Adipocyte (in vitro differentiated cells): ENCODE results near the gene TOP2B.
A peak's percentile ranks its signal among the peaks of the same experiment; 100 is the strongest.

Experiments used
- DNase-seq: peaks from one replicate; pipeline ENCODE4 v3.0.0-alpha.2; 2015; ENCODE audit warnings: low read depth
- H3K27me3 ChIP-seq: replicated peaks from 2 replicates; pipeline ENCODE4 v1.7.0; 2013; ENCODE audit warnings: mild to moderate bottlenecking, low read length, moderate library complexity; ENCODE audit not compliant: control insufficient read depth, insufficient read depth
- H3K36me3 ChIP-seq: 2 replicates; pipeline ENCODE4 v1.7.0; 2013; ENCODE audit warnings: low read length, mild to moderate bottlenecking, moderate library complexity; ENCODE audit not compliant: control insufficient read depth, insufficient read depth, severe bottlenecking
- H3K4me1 ChIP-seq: 2 replicates; pipeline ENCODE4 v1.7.0; 2013; ENCODE audit warnings: mild to moderate bottlenecking, low read length, moderate library complexity; ENCODE audit not compliant: control insufficient read depth, insufficient read depth
- H3K4me3 ChIP-seq: 2 replicates; pipeline ENCODE4 v1.7.0; 2013; ENCODE audit warnings: mild to moderate bottlenecking, low read length, moderate library complexity
- H3K9ac ChIP-seq: 2 replicates; pipeline ENCODE4 v1.7.0; 2013; ENCODE audit warnings: mild to moderate bottlenecking, low read length, moderate library complexity
- H3K9me3 ChIP-seq: 2 replicates; pipeline ENCODE4 v1.7.0; 2013; ENCODE audit warnings: mild to moderate bottlenecking, low read length, moderate library complexity; ENCODE audit not compliant: control insufficient read depth

The TOP2B gene

GRCh38 chr3:25567806-25568524, 96.7 kb downstream of the TOP2B start:
- H3K9ac ChIP-seq: no peak overlapping the region
- no peaks in the 10 kb centered on the region for H3K4me1 ChIP-seq
- H3K36me3 ChIP-seq: no peaks in the 10 kb centered on the region
- no peak overlapping the region for H3K4me3 ChIP-seq
- H3K27me3 ChIP-seq: peaks cover 5% of the 10 kb centered on the region
- DNase-seq: no peak
- no peaks in the 10 kb centered on the region for H3K9me3 ChIP-seq

DNA sequence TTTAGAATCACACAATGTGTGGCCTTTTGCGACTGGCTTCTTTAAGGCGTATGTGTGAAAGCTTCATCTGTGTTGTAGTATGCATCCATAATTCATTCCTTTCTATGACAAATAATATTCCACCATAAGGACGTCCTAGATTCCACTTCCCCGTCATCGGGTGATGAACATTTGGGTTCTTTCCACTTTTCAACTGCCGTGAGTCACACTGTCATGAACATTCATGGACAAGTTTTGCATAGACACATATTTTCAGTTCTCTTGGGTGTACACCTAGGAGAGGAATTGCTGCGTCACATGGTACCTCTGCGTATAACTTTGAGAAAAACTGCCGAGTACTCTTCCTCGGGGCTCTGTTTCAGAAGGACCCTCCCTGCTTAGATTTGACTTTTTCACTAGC, 97.3 kb downstream of the TOP2B start:
- Histone ChIP-seq H3K4me1 (no peaks in the 10 kb centered on the region), H3K27me3 (peaks cover 10% of the 10 kb centered on the region), H3K9ac (no peak overlapping the region), H3K4me3 (no peak overlapping the region), H3K9me3 (no peaks in the 10 kb centered on the region), H3K36me3 (no peaks in the 10 kb centered on the region)
- no peak for DNase-seq

DNA sequence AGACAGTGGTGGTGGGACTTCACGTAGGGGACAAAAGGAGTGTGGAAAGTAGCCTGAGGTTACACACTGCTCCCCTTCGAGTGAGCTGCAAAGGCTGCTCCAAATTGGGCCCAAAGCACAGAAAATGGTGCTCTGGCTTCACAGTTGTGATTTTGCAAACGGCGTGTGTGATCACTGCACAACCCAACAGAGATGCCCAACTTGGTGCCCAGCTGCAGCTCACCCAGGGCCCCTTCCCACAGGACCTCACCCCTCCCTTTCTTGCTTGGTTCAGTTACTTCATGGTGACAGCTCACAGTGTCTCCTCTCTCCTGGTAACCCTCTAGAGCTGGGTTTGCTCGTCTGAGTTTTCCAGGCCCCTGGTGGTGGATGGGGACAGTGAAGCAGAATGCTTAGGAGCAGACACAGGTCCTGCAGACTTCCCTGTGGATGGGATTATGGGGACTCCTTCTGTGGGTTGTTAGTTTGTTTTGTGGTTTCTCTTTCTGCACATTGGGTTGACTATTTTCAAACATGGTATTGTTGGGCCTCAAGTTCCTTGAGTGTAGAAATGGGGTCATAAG, 98.3 kb downstream of the TOP2B start:
- H3K36me3 ChIP-seq: no peaks in the 10 kb centered on the region
- H3K4me1 ChIP-seq: no peaks in the 10 kb centered on the region
- no peak for DNase-seq
- peaks cover 13% of the 10 kb centered on the region for H3K27me3 ChIP-seq
- no peaks in the 10 kb centered on the region for H3K9me3 ChIP-seq
- H3K9ac ChIP-seq: no peak overlapping the region
- H3K4me3 ChIP-seq: no peak overlapping the region

DNA sequence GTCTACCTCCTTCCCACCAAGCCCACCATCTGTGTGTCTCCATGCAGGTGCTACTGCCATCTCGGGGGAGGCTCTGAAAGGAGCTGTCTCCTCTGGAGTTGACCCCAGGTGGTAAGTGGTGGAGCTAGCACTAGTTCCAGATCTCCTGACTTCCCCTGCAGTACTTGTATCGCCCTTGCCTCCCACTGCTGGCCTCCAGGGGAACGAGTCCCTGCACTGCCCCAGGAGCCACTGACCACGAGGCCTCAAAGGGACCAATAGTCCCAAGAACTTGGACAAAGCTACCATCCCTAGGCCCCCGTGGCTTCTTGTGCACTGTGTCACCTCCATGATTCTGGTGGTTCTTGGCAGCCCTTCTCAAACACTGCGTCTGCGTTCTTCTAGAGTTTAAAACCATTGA, 98.9 kb downstream of the TOP2B start:
- Histone ChIP-seq H3K36me3 (no peaks in the 10 kb centered on the region), H3K27me3 (peaks cover 13% of the 10 kb centered on the region), H3K4me3 (no peak overlapping the region), H3K9ac (no peak overlapping the region), H3K4me1 (no peaks in the 10 kb centered on the region), H3K9me3 (no peaks in the 10 kb centered on the region)
- DNase-seq: no peak

GRCh38 chr3:25564075-25564474, 100.6 kb downstream of the TOP2B start:
- no peaks in the 10 kb centered on the region for H3K9me3 ChIP-seq
- H3K9ac ChIP-seq: no peak overlapping the region
- no peak for DNase-seq
- H3K4me3 ChIP-seq: no peak overlapping the region
- H3K27me3 ChIP-seq: peaks cover 17% of the 10 kb centered on the region
- no peaks in the 10 kb centered on the region for H3K36me3 ChIP-seq
- H3K4me1 ChIP-seq: no peaks in the 10 kb centered on the region

GRCh38 chr3:25563601-25564000, 101.1 kb downstream of the TOP2B start:
- H3K36me3 ChIP-seq: no peaks in the 10 kb centered on the region
- DNase-seq: no peak
- peaks cover 17% of the 10 kb centered on the region for H3K27me3 ChIP-seq
- H3K9me3 ChIP-seq: no peaks in the 10 kb centered on the region
- peaks cover 4% of the 10 kb centered on the region for H3K4me1 ChIP-seq
- no peak overlapping the region for H3K9ac ChIP-seq
- H3K4me3 ChIP-seq: no peak overlapping the region

- peaks cover 35% of the 10 kb centered on the region for H3K4me1 ChIP-seq
- H3K9ac ChIP-seq: no peak overlapping the region
- peaks cover 21% of the 10 kb centered on the region for H3K27me3 ChIP-seq
- DNase-seq: no peak
- H3K4me3 ChIP-seq: no peak overlapping the region
- no peaks in the 10 kb centered on the region for H3K36me3 ChIP-seq
- H3K9me3 ChIP-seq: no peaks in the 10 kb centered on the region
These were observed 105.9 kb downstream of the TOP2B start for GRCh38 chr3:25558796-25559195.

DNA sequence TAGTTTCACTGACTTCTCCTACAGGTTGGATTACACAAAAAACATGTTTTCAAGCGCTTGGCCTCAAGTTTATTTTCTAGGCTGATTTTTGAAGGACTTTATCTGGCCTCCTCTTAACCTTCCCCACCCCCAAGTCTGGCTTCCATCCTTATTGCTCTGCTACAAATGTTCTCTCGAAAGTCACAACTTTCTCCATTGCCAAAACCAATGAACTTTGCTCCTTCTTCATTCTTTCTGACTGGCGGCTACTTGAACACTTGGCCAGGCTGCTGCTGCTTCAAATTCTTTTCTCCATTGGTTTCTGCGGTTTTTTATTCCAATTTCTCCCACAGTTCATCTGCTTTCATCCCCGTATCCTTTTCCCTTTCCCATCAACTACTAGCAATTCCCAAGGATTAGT, 106.6 kb downstream of the TOP2B start:
- Histone ChIP-seq H3K27me3 (peaks cover 17% of the 10 kb centered on the region), H3K4me1 (peaks cover 35% of the 10 kb centered on the region), H3K9me3 (no peaks in the 10 kb centered on the region), H3K36me3 (no peaks in the 10 kb centered on the region), H3K9ac (no peak overlapping the region), H3K4me3 (no peak overlapping the region)
- DNase-seq: no peak

DNA sequence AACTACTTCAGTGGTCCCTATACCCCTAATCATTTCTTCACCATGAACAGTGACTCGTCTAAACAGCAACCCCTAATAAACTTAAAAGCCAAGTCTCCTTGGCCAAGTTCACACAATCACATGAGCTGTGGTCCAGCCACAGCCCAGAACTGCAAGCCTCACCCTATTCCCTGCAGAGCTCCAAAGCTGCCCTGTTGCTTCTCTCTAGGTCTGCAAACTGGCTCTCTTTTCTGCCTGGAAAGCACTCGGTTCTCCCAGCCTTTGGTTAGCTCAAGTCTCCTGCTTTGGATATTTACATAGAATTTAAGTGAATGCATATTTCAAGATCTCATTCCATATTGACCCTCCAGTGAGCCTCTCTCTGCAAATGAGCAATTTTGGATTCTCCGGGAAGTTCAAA, 107.0 kb downstream of the TOP2B start:
- H3K4me1 ChIP-seq: peaks cover 35% of the 10 kb centered on the region
- no peak overlapping the region for H3K9ac ChIP-seq
- no peaks in the 10 kb centered on the region for H3K36me3 ChIP-seq
- no peak for DNase-seq
- H3K4me3 ChIP-seq: no peak overlapping the region
- no peaks in the 10 kb centered on the region for H3K9me3 ChIP-seq
- H3K27me3 ChIP-seq: peaks cover 13% of the 10 kb centered on the region

DNA sequence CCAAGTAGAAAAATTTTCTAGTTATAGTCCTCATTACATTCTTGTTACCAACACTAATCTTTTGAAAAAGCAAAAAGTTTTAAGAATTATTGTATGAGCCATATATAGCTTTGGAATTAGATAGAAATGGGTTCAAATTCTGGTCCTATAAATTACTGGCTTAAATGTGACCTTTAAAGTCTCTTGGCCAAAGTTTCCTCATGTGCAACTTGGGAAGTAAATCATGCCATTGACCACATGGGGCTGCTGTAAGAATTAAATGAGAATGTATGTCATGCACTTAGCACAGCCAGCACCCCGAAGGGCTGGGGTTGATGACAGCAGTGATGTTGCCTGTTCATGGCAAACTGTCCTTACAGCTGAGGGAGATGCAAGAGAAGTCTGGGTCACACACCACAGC, 108.3 kb downstream of the TOP2B start:
- Histone ChIP-seq H3K4me3 (no peak overlapping the region), H3K27me3 (peaks cover 9% of the 10 kb centered on the region), H3K9ac (no peak overlapping the region), H3K4me1 (peaks cover 35% of the 10 kb centered on the region), H3K9me3 (no peaks in the 10 kb centered on the region), H3K36me3 (no peaks in the 10 kb centered on the region)
- peak; percentile 19 for DNase-seq

DNA sequence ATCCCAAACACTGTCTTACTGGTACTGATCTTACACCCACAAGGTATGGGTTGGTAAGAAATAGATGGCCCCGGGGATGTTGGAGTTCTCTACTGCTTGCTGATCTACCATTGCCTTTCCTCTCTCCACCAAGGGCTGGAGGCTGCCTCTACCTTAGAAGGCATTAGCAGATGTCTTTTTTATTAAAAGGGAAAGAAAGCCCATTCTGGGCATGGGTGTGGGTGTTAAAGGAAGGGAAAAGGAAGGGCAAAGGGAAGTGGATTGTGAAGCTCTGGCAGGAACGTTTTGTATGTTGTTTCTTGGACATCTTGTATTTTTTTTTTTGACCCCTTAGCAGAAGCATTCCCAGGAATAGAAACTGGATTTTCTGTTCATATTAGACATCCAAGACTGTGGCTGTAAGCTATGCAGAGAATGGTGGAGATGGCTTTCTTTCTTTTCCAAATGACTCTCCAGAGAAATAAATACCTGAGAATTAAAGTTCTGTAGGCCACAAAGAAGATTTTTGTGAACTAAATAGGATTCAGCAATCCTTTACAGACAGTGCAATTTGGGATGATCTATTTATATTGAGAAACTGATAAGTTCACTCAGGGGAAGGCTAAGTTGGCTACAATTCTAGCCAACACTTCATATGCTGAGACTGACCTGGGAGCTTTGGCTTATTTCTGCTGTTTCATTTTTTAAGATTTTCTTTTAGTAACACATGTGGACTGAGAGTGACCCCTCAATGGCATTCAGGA, 108.8 kb downstream of the TOP2B start:
- H3K36me3 ChIP-seq: no peaks in the 10 kb centered on the region
- H3K27me3 ChIP-seq: peaks cover 14% of the 10 kb centered on the region
- no peak for DNase-seq
- no peaks in the 10 kb centered on the region for H3K9me3 ChIP-seq
- H3K9ac ChIP-seq: no peak overlapping the region
- H3K4me3 ChIP-seq: no peak overlapping the region
- peaks cover 35% of the 10 kb centered on the region for H3K4me1 ChIP-seq
